ENCODE results near the gene MORC3. TPM values are rescaled to one million over a fixed set of nuclear protein-coding genes. Genes with fewer than 3 reads are reported as not detected.

Gene MORC3
- total RNA-seq, 1 experiment from 2014 or later: 19.8 TPM

DNA sequence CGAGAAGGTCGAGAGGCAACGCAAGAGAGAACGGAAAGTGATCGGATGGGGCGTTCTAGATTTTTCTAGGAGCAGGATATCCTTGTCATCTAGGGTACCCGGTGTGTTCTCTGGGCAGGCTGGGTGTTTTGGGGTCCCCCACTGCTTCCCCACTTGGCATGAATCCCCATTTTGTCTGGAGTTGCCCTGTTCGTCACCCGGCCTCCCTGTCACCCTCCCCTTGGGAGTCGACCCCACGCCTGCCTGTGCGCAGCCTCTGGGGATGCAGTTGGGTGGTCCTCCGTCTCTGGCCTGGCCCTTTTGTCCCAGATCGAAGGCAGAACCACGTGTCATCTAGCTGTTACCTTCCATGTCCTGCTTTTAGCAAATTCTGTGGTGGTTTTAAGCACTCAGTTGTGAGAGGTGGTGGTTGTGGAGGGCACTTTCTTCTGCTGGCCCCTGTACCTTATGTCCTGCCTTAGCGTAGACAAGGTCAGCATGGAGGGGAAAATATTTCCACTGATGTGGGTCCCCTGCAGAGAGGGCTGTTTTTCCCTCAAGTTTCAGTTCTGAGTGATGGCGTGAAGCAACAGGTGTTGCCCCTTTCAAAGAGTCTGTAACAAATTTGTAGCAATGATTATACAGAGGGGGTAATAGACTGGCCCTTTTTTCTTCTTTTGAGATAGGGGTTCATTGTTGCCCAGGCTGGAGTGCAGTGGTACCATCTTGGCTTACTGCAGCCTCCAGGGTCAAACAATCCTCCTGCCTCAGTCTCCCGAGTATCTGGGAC, 100.8 kb downstream of the MORC3 start:
- CTCF ChIA-PET: no interaction called here
- BruUV-seq (replicated peaks): no TSS peak
- no peak for TF ChIP-seq CTCF (IDR thresholded peaks at IDR 0.05 in 2 of 3, conservative IDR thresholded peaks at IDR 0.05 in 1 of 3; ENCODE audit: borderline replicate concordance in 1 of 3, insufficient read depth in 1 of 3, low read depth in 2 of 3, low read length in 2 of 3)
- TF ChIP-seq, protein P1, sequence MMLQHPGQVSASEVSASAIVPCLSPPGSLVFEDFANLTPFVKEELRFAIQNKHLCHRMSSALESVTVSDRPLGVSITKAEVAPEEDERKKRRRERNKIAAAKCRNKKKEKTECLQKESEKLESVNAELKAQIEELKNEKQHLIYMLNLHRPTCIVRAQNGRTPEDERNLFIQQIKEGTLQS (IDR thresholded peaks at IDR 0.05): no peak
- TF ChIP-seq ELF1 (IDR thresholded peaks at IDR 0.05; ENCODE audit: borderline replicate concordance, low read depth): no peak
- no peak for TF ChIP-seq RAD21 (IDR thresholded peaks at IDR 0.05; ENCODE audit: low read depth)
- no peak for TF ChIP-seq SIN3A (IDR thresholded peaks at IDR 0.05; ENCODE audit: low read depth)
- TF ChIP-seq EZH2 (IDR thresholded peaks at IDR 0.05): no peak
- TF ChIP-seq POLR2A (IDR thresholded peaks at IDR 0.05; ENCODE audit: borderline replicate concordance, extremely low read depth, insufficient read depth, insufficient read length): no peak
- Histone ChIP-seq H3K36me3 (ENCODE audit: control insufficient read depth in 1 of 2, insufficient read depth in 2 of 2, low read length in 2 of 2) (peaks cover 7 to 11% of the 10 kb centered on the region in 2 experiments; a peak in 3 of 4 replicates), H3K4me1 (ENCODE audit: control insufficient read depth in 1 of 2, insufficient read depth in 2 of 2, low read length in 2 of 2) (0 out of 4 replicates have a peak, but pooled peaks cover 0 to 2% of the 10 kb centered on the region in 2 experiments), H4K20me1 (ENCODE audit: insufficient read depth) (no peaks in the 10 kb centered on the region), H3K9me3 (ENCODE audit: control insufficient read depth in 1 of 2, insufficient read depth in 1 of 2, low read depth in 1 of 2, low read length in 2 of 2) (no peaks in the 10 kb centered on the region), H3K27ac (ENCODE audit: low read depth, low read length) (no peak overlapping the region), H3K9me2 (ENCODE audit: insufficient read depth) (no peaks in the 10 kb centered on the region), H2AFZ (ENCODE audit: low read depth, low read length, poor library complexity, severe bottlenecking) (no peak overlapping the region), H3K4me3 (replicated peaks in 1 of 2; ENCODE audit: low read depth in 1 of 2, low read length in 2 of 2) (no peak overlapping the region), H3K27me3 (ENCODE audit: insufficient read depth, low read length) (no peaks in the 10 kb centered on the region), H3K9ac (ENCODE audit: low read length) (no peak overlapping the region), H3K79me2 (ENCODE audit: insufficient read depth, low read length) (no peaks in the 10 kb centered on the region), H3K4me2 (ENCODE audit: low read length) (no peak overlapping the region)
- RAD21 ChIA-PET (ENCODE audit: low non-redundant PET in 1 of 2, low total read pairs in 2 of 2, uncharacterized antibody in 2 of 2, unreplicated experiment in 2 of 2): no interaction called here
- intact Hi-C loops (cut with micrococcal nuclease): loop anchor here (1.0 to 5.0 kb wide), 2 partner anchors 169 to 507 kb away; no protein-coding TSS in a partner anchor
- DNase-seq (ENCODE audit: low read depth, low spot score) (no peak), ATAC-seq (no peak)
- POLR2A ChIA-PET: interaction anchor here (1.4 kb wide), 1 partner anchor 9 kb away, joined by 4 read pairs; no protein-coding TSS in a partner anchor

All from HCT116 (cell line).